ENCODE results near the gene ARHGAP33. TPM values are rescaled to one million over a fixed set of nuclear protein-coding genes. Genes with fewer than 3 reads are reported as not detected.
"Not testable (repeated sequence)": the region's sequence is repeated elsewhere in the genome, so short reads cannot be mapped to it uniquely, and the experiment has no call there.

The ARHGAP33 gene
- total RNA-seq, 1 experiment from 2014 or later, result 27.0 TPM

DNA sequence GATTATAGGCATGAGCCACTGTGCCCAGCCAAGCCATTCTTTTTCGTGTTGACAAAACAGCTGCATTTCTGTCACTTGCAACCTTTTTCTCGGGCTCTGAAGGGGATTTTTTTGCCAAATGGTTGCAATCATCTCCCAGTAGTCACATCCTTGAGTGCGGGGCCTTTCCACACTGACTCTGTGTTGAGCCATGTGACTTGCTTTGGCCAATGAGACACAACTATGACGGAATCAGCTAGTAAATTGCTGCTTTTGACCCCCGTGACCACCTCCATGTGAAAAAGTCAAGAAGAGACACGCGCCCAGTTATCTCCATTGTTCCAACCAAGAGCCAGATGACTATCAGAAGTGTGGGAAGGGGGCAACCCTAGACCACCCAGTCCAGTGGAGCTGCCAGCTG is 58.6 kb downstream of the ARHGAP33 start:
- TF ChIP-seq, protein P1, sequence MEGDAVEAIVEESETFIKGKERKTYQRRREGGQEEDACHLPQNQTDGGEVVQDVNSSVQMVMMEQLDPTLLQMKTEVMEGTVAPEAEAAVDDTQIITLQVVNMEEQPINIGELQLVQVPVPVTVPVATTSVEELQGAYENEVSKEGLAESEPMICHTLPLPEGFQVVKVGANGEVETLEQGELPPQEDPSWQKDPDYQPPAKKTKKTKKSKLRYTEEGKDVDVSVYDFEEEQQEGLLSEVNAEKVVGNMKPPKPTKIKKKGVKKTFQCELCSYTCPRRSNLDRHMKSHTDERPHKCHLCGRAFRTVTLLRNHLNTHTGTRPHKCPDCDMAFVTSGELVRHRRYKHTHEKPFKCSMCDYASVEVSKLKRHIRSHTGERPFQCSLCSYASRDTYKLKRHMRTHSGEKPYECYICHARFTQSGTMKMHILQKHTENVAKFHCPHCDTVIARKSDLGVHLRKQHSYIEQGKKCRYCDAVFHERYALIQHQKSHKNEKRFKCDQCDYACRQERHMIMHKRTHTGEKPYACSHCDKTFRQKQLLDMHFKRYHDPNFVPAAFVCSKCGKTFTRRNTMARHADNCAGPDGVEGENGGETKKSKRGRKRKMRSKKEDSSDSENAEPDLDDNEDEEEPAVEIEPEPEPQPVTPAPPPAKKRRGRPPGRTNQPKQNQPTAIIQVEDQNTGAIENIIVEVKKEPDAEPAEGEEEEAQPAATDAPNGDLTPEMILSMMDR (IDR thresholded peaks at IDR 0.05; ENCODE audit: unreplicated experiment), result no peak
- H3K36me3 Mint-ChIP-seq (ENCODE audit: insufficient read depth, unreplicated experiment), result no peaks in the 10 kb centered on the region
- CTCF ChIA-PET, result interaction anchor here (0.7 kb wide), 1 partner anchor 1658 kb away, joined by 3 read pairs; no protein-coding TSS in a partner anchor
- no peaks in the 10 kb centered on the region for H3K9me3 Mint-ChIP-seq (ENCODE audit: low read depth, unreplicated experiment)
- H3K27me3 Mint-ChIP-seq (ENCODE audit: unreplicated experiment), result peaks cover 82% of the 10 kb centered on the region
- intact Hi-C loops (cut with micrococcal nuclease; ENCODE audit: unreplicated experiment), result no loop called here
- no peak overlapping the region for H3K4me3 Mint-ChIP-seq (ENCODE audit: low read depth, unreplicated experiment)
- no TSS peak for BruUV-seq (replicated peaks)
- no peak overlapping the region for H3K27ac Mint-ChIP-seq (ENCODE audit: unreplicated experiment)
- DNase-seq, result no peak
- H3K4me1 Mint-ChIP-seq (ENCODE audit: low read depth, unreplicated experiment), result no peaks in the 10 kb centered on the region

DNA sequence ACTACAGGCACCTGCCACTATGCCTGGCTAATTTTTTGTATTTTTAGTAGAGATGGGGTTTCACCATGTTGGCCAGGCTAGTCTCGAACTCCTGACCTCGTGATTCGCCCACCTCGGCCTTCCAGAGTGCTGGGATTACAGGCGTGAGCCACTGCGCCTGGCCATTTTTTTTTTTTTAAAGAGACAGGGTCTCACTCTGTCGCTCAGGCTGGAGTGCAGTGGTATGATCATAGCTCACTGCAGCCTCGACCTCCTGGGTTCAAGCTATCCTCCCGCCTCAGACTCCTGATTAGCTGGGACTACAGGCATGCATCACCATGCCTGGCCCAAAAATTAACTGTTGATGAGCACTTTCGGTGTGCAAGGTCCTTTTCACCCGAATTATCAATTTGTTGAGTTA is 60.7 kb downstream of the ARHGAP33 start:
- intact Hi-C loops (cut with micrococcal nuclease; ENCODE audit: unreplicated experiment); H3K9me3 Mint-ChIP-seq (ENCODE audit: low read depth, unreplicated experiment); H3K27ac Mint-ChIP-seq (ENCODE audit: unreplicated experiment); DNase-seq; H3K4me1 Mint-ChIP-seq (ENCODE audit: low read depth, unreplicated experiment); H3K36me3 Mint-ChIP-seq (ENCODE audit: insufficient read depth, unreplicated experiment); H3K4me3 Mint-ChIP-seq (ENCODE audit: low read depth, unreplicated experiment); BruUV-seq (replicated peaks): not testable (repeated sequence)
- H3K27me3 Mint-ChIP-seq (ENCODE audit: unreplicated experiment), result peaks cover 61% of the 10 kb centered on the region
- CTCF ChIA-PET, result interaction anchor here (0.7 kb wide), 2 partner anchors 20 to 81 kb away, joined by 4 read pairs; no protein-coding TSS in a partner anchor

Other genes starting within 250 kb of the ARHGAP33 start
- not detected in 2 replicates for gene SBSN, start 247.3 kb upstream of the ARHGAP33 start, total RNA-seq (2022)
- not detected in 2 replicates for gene GAPDHS, start 242.1 kb upstream of the ARHGAP33 start, total RNA-seq (2022)
- 114 and 118 TPM in 2 replicates for gene TMEM147, start 229.9 kb upstream of the ARHGAP33 start, total RNA-seq (2022)
- gene ATP4A, start 211.9 kb upstream of the ARHGAP33 start, total RNA-seq (2022), result not detected in 2 replicates
- not detected in 2 replicates for gene PMIS2, start 189.4 kb upstream of the ARHGAP33 start, total RNA-seq (2022)
- gene HAUS5, start 162.8 kb upstream of the ARHGAP33 start, total RNA-seq (2022), result 35.3 and 38.0 TPM in 2 replicates
- gene RBM42, start 146.5 kb upstream of the ARHGAP33 start, total RNA-seq (2022), result 148 and 162 TPM in 2 replicates
- gene ETV2, start 133.8 kb upstream of the ARHGAP33 start, total RNA-seq (2022), result 1.3 TPM in 1 of 2 replicates, not detected in the other
- gene COX6B1, start 127.2 kb upstream of the ARHGAP33 start, total RNA-seq (2022), result 488 and 497 TPM in 2 replicates
- gene UPK1A, start 109.0 kb upstream of the ARHGAP33 start, total RNA-seq (2022), result not detected in 2 replicates
- gene ZBTB32, start 71.0 kb upstream of the ARHGAP33 start, total RNA-seq (2022), result not detected in 2 replicates
- 65.2 and 65.3 TPM in 2 replicates for gene KMT2B, start 57.6 kb upstream of the ARHGAP33 start, total RNA-seq (2022)
- gene IGFLR1, start 33.1 kb upstream of the ARHGAP33 start, total RNA-seq (2022), result 9.2 and 9.9 TPM in 2 replicates
- 15.1 and 16.2 TPM in 2 replicates for gene U2AF1L4, start 30.1 kb upstream of the ARHGAP33 start, total RNA-seq (2022)
- gene PSENEN, start 29.9 kb upstream of the ARHGAP33 start, total RNA-seq (2022), result 114 and 126 TPM in 2 replicates
- gene LIN37, start 27.0 kb upstream of the ARHGAP33 start, total RNA-seq (2022), result 12.4 and 15.9 TPM in 2 replicates
- gene HSPB6, start 18.5 kb upstream of the ARHGAP33 start, total RNA-seq (2022), result 0.71 and 0.93 TPM in 2 replicates
- gene PROSER3, start 17.4 kb upstream of the ARHGAP33 start, total RNA-seq (2022), result 70.3 and 70.7 TPM in 2 replicates
- gene PRODH2, start 37.3 kb downstream of the ARHGAP33 start, total RNA-seq (2022), result not detected in 2 replicates
- gene NPHS1, start 76.9 kb downstream of the ARHGAP33 start, total RNA-seq (2022), result not detected in 2 replicates
- gene KIRREL2, start 81.3 kb downstream of the ARHGAP33 start, total RNA-seq (2022), result 0.17 and 0.26 TPM in 2 replicates
- gene APLP1, start 93.0 kb downstream of the ARHGAP33 start, total RNA-seq (2022), result 11.5 and 15.8 TPM in 2 replicates
- 14.9 and 15.6 TPM in 2 replicates for gene NFKBID, start 125.0 kb downstream of the ARHGAP33 start, total RNA-seq (2022)
- not detected in 2 replicates for gene HCST, start 127.0 kb downstream of the ARHGAP33 start, total RNA-seq (2022)
- not detected in 2 replicates for gene TYROBP, start 132.7 kb downstream of the ARHGAP33 start, total RNA-seq (2022)
- gene LRFN3, start 160.8 kb downstream of the ARHGAP33 start, total RNA-seq (2022), result 15.2 and 18.5 TPM in 2 replicates
- gene SDHAF1, start 219.6 kb downstream of the ARHGAP33 start, total RNA-seq (2022), result 16.9 and 17.1 TPM in 2 replicates
- gene SYNE4, start 233.2 kb downstream of the ARHGAP33 start, total RNA-seq (2022), result 19.7 and 23.5 TPM in 2 replicates
- 52.6 and 56.7 TPM in 2 replicates for gene ALKBH6, start 238.6 kb downstream of the ARHGAP33 start, total RNA-seq (2022)